Fibroblast of skin of left quadriceps (primary cell): ENCODE measurements around the gene RABGAP1L.
"Not testable (repeated sequence)": the region's sequence is repeated elsewhere in the genome, so short reads cannot be mapped to it uniquely, and the experiment has no call there.

Experiments used
- DNase-seq, 2 experiments: peaks; one replicate each; pipeline ENCODE4 v3.0.0-alpha.2; 2013; ENCODE audit warnings: low read depth in 2 of 2

Gene RABGAP1L

GRCh38 chr1:174568551-174568950 lies 409.2 kb downstream of the RABGAP1L start:
- DNase-seq = no peak

GRCh38 chr1:174569240-174569639 lies 409.9 kb downstream of the RABGAP1L start:
- DNase-seq = no peak

GRCh38 chr1:174572771-174573170 lies 413.5 kb downstream of the RABGAP1L start:
- DNase-seq = no peak

GRCh38 chr1:174576120-174576519 lies 416.8 kb downstream of the RABGAP1L start:
- not testable (repeated sequence) for DNase-seq

GRCh38 chr1:174577681-174578080 lies 418.4 kb downstream of the RABGAP1L start:
- DNase-seq = no peak

GRCh38 chr1:174580801-174581200 lies 421.5 kb downstream of the RABGAP1L start:
- DNase-seq = no peak

- no peak for DNase-seq
These were observed 424.0 kb downstream of the RABGAP1L start for GRCh38 chr1:174583316-174583715.

GRCh38 chr1:174584071-174584470 lies 424.8 kb downstream of the RABGAP1L start:
- no peak for DNase-seq

- DNase-seq = not testable (repeated sequence)
These were observed 429.3 kb downstream of the RABGAP1L start for GRCh38 chr1:174588618-174589017.

- DNase-seq = no peak
These were observed 445.9 kb downstream of the RABGAP1L start for GRCh38 chr1:174605198-174605597.

GRCh38 chr1:174606471-174606870 lies 447.2 kb downstream of the RABGAP1L start:
- DNase-seq = no peak

GRCh38 chr1:174617905-174618304 lies 458.6 kb downstream of the RABGAP1L start:
- not testable (repeated sequence) for DNase-seq

GRCh38 chr1:174623324-174624035 lies 464.2 kb downstream of the RABGAP1L start:
- no peak for DNase-seq

- DNase-seq = no peak
These were observed 467.0 kb downstream of the RABGAP1L start for GRCh38 chr1:174626031-174627025.

GRCh38 chr1:174637487-174637886 lies 478.2 kb downstream of the RABGAP1L start:
- no peak for DNase-seq

- DNase-seq = no peak
These were observed 480.1 kb downstream of the RABGAP1L start for GRCh38 chr1:174639461-174639860.

- no peak for DNase-seq
These were observed 481.5 kb downstream of the RABGAP1L start for GRCh38 chr1:174640783-174641182.

- DNase-seq = no peak
These were observed 483.1 kb downstream of the RABGAP1L start for GRCh38 chr1:174642393-174642792.

- no peak for DNase-seq
These were observed 483.9 kb downstream of the RABGAP1L start for GRCh38 chr1:174643206-174643605.

GRCh38 chr1:174649572-174649971 lies 490.3 kb downstream of the RABGAP1L start:
- not testable (repeated sequence) for DNase-seq

- DNase-seq = no peak
These were observed 493.4 kb downstream of the RABGAP1L start for GRCh38 chr1:174652569-174653280.

GRCh38 chr1:174654560-174654959 lies 495.2 kb downstream of the RABGAP1L start:
- DNase-seq = no peak
